Liver (tissue), 3 donors: Measurements from ENCODE around the gene SIRT2.

Source experiments
- ATF3 ChIP-seq: IDR thresholded peaks from 2 replicates; pipeline ENCODE4 v1.6.1; 2016; ENCODE audit warnings: antibody characterized with exemption
- GABPA ChIP-seq, 2 donors: IDR thresholded peaks in 1 of 2; conservative IDR thresholded peaks in 1 of 2; 2 replicates each; pipeline ENCODE4 v1.6.1; 2016; ENCODE audit warnings: antibody characterized with exemption in 2 of 2, mild to moderate bottlenecking in 1 of 2, moderate library complexity in 1 of 2
- SP1 ChIP-seq: IDR thresholded peaks from 2 replicates; pipeline ENCODE4 v1.6.1; 2018; ENCODE audit warnings: antibody characterized with exemption, mild to moderate bottlenecking
- TAF1 ChIP-seq: conservative IDR thresholded peaks from 2 replicates; pipeline ENCODE4 v1.6.1; 2016; ENCODE audit warnings: antibody characterized with exemption, mild to moderate bottlenecking
- YY1 ChIP-seq: IDR thresholded peaks from 2 replicates; pipeline ENCODE4 v1.6.1; 2016; ENCODE audit warnings: antibody characterized with exemption, mild to moderate bottlenecking
- TF ChIP-seq, protein P1 (sequence below): IDR thresholded peaks from 2 replicates; pipeline ENCODE4 v1.6.1; 2016; ENCODE audit warnings: antibody characterized with exemption, mild to moderate bottlenecking
- TF ChIP-seq, protein P2 (sequence below): fragments of 150-350 bp; IDR thresholded peaks from 2 replicates; pipeline ENCODE4 v1.5.1; 2017; ENCODE audit warnings: improper control_type of control experiment, low read depth, low read length; ENCODE audit not compliant: missing input control
- TF ChIP-seq, protein P3 (sequence below): IDR thresholded peaks from 2 replicates; pipeline ENCODE4 v1.6.1; 2016; ENCODE audit warnings: antibody characterized with exemption
- donor health status: healthy.
- donor health status: healthy.

DNA sequence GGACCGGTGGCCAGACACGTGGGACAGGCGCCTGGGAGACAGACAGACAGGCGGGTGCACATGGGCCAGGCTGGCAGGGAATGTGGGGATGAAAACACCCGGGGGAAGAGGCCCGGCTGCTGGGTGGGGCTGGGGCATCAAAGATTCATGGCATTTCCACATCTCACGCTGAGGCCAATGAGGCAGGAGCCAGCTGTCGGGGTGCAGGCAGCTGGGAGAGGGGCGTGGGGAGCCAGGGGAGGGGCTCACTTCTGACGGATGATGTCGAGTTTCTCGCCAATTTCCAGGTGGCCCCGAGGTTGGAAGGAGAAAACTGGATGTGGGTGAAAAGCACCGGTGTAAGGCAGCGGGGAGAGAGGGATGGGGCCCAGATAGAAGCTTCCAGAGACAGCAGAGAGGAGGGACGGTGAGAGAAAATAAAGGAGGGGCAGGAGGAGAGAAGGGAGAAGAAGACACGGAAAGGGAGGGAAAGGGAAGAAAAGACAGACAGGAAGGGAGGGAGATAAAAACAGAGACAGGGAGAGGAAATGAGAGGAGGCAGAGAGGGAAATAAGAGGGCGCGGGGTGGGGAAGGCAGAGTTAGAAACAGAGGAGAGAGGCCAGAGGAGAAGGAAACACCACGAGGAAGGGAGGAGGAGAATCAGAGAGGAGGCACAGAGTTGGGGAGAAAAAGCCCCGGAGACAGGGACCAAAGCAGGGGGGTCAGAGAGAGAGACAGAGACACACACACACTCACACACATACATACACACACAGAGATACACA is 20.6 kb upstream of the SIRT2 start:
- TF ChIP-seq, protein P1, sequence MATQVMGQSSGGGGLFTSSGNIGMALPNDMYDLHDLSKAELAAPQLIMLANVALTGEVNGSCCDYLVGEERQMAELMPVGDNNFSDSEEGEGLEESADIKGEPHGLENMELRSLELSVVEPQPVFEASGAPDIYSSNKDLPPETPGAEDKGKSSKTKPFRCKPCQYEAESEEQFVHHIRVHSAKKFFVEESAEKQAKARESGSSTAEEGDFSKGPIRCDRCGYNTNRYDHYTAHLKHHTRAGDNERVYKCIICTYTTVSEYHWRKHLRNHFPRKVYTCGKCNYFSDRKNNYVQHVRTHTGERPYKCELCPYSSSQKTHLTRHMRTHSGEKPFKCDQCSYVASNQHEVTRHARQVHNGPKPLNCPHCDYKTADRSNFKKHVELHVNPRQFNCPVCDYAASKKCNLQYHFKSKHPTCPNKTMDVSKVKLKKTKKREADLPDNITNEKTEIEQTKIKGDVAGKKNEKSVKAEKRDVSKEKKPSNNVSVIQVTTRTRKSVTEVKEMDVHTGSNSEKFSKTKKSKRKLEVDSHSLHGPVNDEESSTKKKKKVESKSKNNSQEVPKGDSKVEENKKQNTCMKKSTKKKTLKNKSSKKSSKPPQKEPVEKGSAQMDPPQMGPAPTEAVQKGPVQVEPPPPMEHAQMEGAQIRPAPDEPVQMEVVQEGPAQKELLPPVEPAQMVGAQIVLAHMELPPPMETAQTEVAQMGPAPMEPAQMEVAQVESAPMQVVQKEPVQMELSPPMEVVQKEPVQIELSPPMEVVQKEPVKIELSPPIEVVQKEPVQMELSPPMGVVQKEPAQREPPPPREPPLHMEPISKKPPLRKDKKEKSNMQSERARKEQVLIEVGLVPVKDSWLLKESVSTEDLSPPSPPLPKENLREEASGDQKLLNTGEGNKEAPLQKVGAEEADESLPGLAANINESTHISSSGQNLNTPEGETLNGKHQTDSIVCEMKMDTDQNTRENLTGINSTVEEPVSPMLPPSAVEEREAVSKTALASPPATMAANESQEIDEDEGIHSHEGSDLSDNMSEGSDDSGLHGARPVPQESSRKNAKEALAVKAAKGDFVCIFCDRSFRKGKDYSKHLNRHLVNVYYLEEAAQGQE = no peak
- TF ChIP-seq, protein P2, sequence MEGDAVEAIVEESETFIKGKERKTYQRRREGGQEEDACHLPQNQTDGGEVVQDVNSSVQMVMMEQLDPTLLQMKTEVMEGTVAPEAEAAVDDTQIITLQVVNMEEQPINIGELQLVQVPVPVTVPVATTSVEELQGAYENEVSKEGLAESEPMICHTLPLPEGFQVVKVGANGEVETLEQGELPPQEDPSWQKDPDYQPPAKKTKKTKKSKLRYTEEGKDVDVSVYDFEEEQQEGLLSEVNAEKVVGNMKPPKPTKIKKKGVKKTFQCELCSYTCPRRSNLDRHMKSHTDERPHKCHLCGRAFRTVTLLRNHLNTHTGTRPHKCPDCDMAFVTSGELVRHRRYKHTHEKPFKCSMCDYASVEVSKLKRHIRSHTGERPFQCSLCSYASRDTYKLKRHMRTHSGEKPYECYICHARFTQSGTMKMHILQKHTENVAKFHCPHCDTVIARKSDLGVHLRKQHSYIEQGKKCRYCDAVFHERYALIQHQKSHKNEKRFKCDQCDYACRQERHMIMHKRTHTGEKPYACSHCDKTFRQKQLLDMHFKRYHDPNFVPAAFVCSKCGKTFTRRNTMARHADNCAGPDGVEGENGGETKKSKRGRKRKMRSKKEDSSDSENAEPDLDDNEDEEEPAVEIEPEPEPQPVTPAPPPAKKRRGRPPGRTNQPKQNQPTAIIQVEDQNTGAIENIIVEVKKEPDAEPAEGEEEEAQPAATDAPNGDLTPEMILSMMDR = no peak
- TF ChIP-seq GABPA (IDR thresholded peaks at IDR 0.05 in 1 of 2, conservative IDR thresholded peaks at IDR 0.05 in 1 of 2) = no peak
- TF ChIP-seq YY1 = no peak
- TF ChIP-seq SP1 = no peak
- TF ChIP-seq, protein P3, sequence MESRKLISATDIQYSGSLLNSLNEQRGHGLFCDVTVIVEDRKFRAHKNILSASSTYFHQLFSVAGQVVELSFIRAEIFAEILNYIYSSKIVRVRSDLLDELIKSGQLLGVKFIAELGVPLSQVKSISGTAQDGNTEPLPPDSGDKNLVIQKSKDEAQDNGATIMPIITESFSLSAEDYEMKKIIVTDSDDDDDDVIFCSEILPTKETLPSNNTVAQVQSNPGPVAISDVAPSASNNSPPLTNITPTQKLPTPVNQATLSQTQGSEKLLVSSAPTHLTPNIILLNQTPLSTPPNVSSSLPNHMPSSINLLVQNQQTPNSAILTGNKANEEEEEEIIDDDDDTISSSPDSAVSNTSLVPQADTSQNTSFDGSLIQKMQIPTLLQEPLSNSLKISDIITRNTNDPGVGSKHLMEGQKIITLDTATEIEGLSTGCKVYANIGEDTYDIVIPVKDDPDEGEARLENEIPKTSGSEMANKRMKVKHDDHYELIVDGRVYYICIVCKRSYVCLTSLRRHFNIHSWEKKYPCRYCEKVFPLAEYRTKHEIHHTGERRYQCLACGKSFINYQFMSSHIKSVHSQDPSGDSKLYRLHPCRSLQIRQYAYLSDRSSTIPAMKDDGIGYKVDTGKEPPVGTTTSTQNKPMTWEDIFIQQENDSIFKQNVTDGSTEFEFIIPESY = no peak
- no peak for TF ChIP-seq TAF1
- TF ChIP-seq ATF3 = no peak
